GM12878 (cell line): ENCODE data around the gene PDE10A.

ENCODE experiments used
- RELA ChIP-seq: fragments of 450-650 bp; IDR thresholded peaks from 2 replicates; pipeline ENCODE4 v1.8.0; 2014; ENCODE audit warnings: borderline replicate concordance; ENCODE audit not compliant: partially characterized antibody
- SPI1 ChIP-seq: IDR thresholded peaks from 2 replicates; pipeline ENCODE4 v1.6.1; 2011; ENCODE audit warnings: low read depth, mild to moderate bottlenecking, low read length, moderate library complexity, borderline replicate concordance; ENCODE audit not compliant: insufficient read depth

DNA sequence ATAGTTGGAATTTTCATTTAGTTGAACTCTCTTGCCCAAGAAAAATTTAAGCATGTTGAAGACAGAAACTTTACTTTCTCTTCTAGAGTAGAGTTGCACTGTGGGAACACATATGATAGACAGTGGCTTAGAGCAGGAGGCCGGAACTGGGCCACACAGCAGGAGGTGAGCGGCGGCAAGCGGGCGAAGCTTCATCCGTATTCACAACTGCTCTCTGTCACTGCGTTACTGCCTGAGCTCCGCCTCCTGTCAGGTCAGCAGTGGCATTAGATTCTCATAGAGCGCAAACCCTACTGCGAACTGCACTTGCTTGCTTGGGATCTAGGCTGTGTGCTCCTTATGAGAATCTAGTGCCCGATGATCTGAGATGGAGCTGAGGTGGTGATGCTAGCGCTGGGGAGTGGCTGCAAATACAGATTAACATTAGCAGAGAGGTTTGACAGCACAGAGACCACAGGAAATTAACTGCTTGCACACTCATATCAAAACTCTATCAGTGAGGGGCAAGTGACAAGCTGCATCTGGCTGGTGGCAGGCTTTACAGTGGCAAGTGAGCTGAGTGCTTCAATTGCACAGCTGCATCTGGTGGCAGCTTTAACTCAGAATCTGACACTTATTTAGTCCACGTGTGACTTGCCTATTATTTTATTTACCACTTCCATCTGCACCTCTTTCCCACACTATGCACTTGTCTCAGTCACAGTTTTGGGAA, 178.7 kb downstream of the PDE10A start:
- TF ChIP-seq RELA (no peak), SPI1 (no peak)
